SK-N-SH (cell line): ENCODE results near the gene MSANTD3. TPM values are rescaled to one million over a fixed set of nuclear protein-coding genes. Genes with fewer than 3 reads are reported as not detected.
A peak's percentile ranks its signal among the peaks of the same experiment; 100 is the strongest.

Experiments used
- CTCF ChIA-PET: fragments of 300-600, 350-600 bp; formaldehyde crosslinking; extraction: SDS; loops from one replicate; lab custom pipeline; 2021; lab: Yijun Ruan, JAX
- POLR2A ChIA-PET: fragments of 350-600 bp; sonication (Branson Sonifier 250); formaldehyde crosslinking; extraction: SDS; loops from one replicate; lab custom pipeline; 2020; ENCODE audit warnings: antibody characterized with exemption, inconsistent platforms; lab: Yijun Ruan, JAX
- DNase-seq: peaks from one replicate; pipeline ENCODE4 v3.0.0; 2012
- H2AFZ ChIP-seq: fragments of 200-600 bp; sonication (generic); 2 replicates; pipeline ENCODE4 v1.8.1; 2016; ENCODE audit warnings: antibody characterized with exemption, mild to moderate bottlenecking, low read depth
- H3F3A ChIP-seq: fragments of 200-600 bp; sonication (generic); replicated peaks from 2 replicates; pipeline ENCODE3; 2016; ENCODE audit warnings: antibody characterized with exemption, mild to moderate bottlenecking; ENCODE audit not compliant: insufficient read depth
- H3K27ac ChIP-seq, 2 experiments: fragments of 200-500 bp in 1 of 2; fragments of 200-600 bp in 1 of 2; sonication (Bioruptor generic) in 1 of 2; sonication (generic), shearing (Covaris generic) in 1 of 2; 2 replicates each; pipeline versions ENCODE4 v1.5.1 to v1.6.1; 2014 to 2016; ENCODE audit warnings: low read depth in 2 of 2, inconsistent platforms in 1 of 2, low read length in 1 of 2, mild to moderate bottlenecking in 1 of 2, mixed read lengths in 1 of 2
- H3K27me3 ChIP-seq: fragments of 200-600 bp; sonication (generic), shearing (Covaris generic); 2 replicates; pipeline ENCODE4 v1.6.1; 2016; ENCODE audit warnings: mixed run types; ENCODE audit not compliant: insufficient read depth
- H3K36me3 ChIP-seq, 2 experiments: fragments of 200-500 bp in 1 of 2; fragments of 200-600 bp in 1 of 2; sonication (Bioruptor generic) in 1 of 2; sonication (generic) in 1 of 2; replicated peaks in 1 of 2; 2 replicates each; pipeline versions ENCODE3 to v1.5.1; 2014 to 2016; ENCODE audit warnings: low read length in 1 of 2, mild to moderate bottlenecking in 1 of 2; ENCODE audit not compliant: insufficient read depth in 2 of 2, control insufficient read depth in 1 of 2
- H3K4me1 ChIP-seq, 2 experiments: fragments of 200-500 bp in 1 of 2; fragments of 200-600 bp in 1 of 2; sonication (Bioruptor generic) in 1 of 2; sonication (generic), shearing (Covaris generic) in 1 of 2; 2 replicates each; pipeline versions ENCODE4 v1.5.1 to v1.6.1; 2014 to 2016; ENCODE audit warnings: low read depth in 1 of 2, low read length in 1 of 2, mixed run types in 1 of 2; ENCODE audit not compliant: insufficient read depth in 2 of 2, control insufficient read depth in 1 of 2
- H3K4me2 ChIP-seq: fragments of 200-600 bp; sonication (generic), shearing (Covaris generic); 2 replicates; pipeline ENCODE4 v1.6.1; 2017; ENCODE audit warnings: mixed run types
- H3K4me3 ChIP-seq, 2 experiments: fragments of 200-500 bp in 1 of 2; fragments of 200-600 bp in 1 of 2; sonication (Bioruptor generic) in 1 of 2; sonication (generic), shearing (Covaris generic) in 1 of 2; 2 replicates each; pipeline versions ENCODE4 v1.5.1 to v1.8.1; 2014 to 2016; ENCODE audit warnings: low read depth in 2 of 2, inconsistent platforms in 1 of 2, low read length in 1 of 2, mild to moderate bottlenecking in 1 of 2, mixed read lengths in 1 of 2, moderate library complexity in 1 of 2
- H3K79me2 ChIP-seq: fragments of 200-600 bp; sonication (generic); 2 replicates; pipeline ENCODE4 v1.8.1; 2017; ENCODE audit warnings: mild to moderate bottlenecking; ENCODE audit not compliant: insufficient read depth
- H3K9ac ChIP-seq: fragments of 200-600 bp; sonication (generic); 2 replicates; pipeline ENCODE4 v1.6.1; 2017; ENCODE audit warnings: mixed run types
- H3K9me2 ChIP-seq: fragments of 200-600 bp; sonication (generic); 2 replicates; pipeline ENCODE4 v1.6.1; 2017; ENCODE audit warnings: mixed run types
- H3K9me3 ChIP-seq: fragments of 200-600 bp; sonication (generic); 2 replicates; pipeline ENCODE4 v1.6.1; 2017; ENCODE audit warnings: mixed run types, mild to moderate bottlenecking, moderate library complexity
- H4K20me1 ChIP-seq: fragments of 200-600 bp; sonication (generic); 2 replicates; pipeline ENCODE4 v1.6.1; 2017; ENCODE audit warnings: mild to moderate bottlenecking, mixed run types; ENCODE audit not compliant: insufficient read depth
- CHD2 ChIP-seq: fragments of 150-350 bp; IDR thresholded peaks from 2 replicates; pipeline ENCODE4 v1.6.1; 2018; ENCODE audit warnings: low read length; ENCODE audit not compliant: partially characterized antibody
- ELF1 ChIP-seq: IDR thresholded peaks from 2 replicates; pipeline ENCODE4 v1.4.0; 2012
- EP300 ChIP-seq, 2 experiments: IDR thresholded peaks; 2 replicates each; pipeline versions ENCODE4 v1.4.0 to v1.6.1; 2012; ENCODE audit warnings: borderline replicate concordance in 1 of 2, low read depth in 1 of 2, low read length in 1 of 2
- EZH2phosphoT487 ChIP-seq: fragments of 200-600 bp; sonication (generic); IDR thresholded peaks from 2 replicates; pipeline ENCODE4 v1.6.1; 2017; ENCODE audit warnings: low read depth, mixed run types, mild to moderate bottlenecking, antibody characterized with exemption, moderate library complexity, borderline replicate concordance
- FOSL2 ChIP-seq: IDR thresholded peaks from 2 replicates; pipeline ENCODE4 v1.4.0; 2012; ENCODE audit warnings: low read depth, mild to moderate bottlenecking, moderate library complexity, borderline replicate concordance
- FOXM1 ChIP-seq: IDR thresholded peaks from 2 replicates; pipeline ENCODE4 v1.4.0; 2012; ENCODE audit warnings: low read depth, mild to moderate bottlenecking
- GABPA ChIP-seq: IDR thresholded peaks from 2 replicates; pipeline ENCODE4 v1.4.0; 2012; ENCODE audit warnings: low read depth, mild to moderate bottlenecking
- GATA2 ChIP-seq: sonication (generic); formaldehyde crosslinking; IDR thresholded peaks from 2 replicates; pipeline ENCODE4 v1.5.0; 2020; ENCODE audit warnings: mild to moderate bottlenecking, missing genetic modification reagents
- MEF2A ChIP-seq: IDR thresholded peaks from 2 replicates; pipeline ENCODE4 v1.4.0; 2012; ENCODE audit warnings: low read depth, borderline replicate concordance
- MXI1 ChIP-seq: IDR thresholded peaks from 2 replicates; pipeline ENCODE4 v1.6.1; 2012; ENCODE audit warnings: mild to moderate bottlenecking, low read depth, low read length, improper control_type of control experiment
- NRF1 ChIP-seq: IDR thresholded peaks from 2 replicates; pipeline ENCODE4 v1.6.1; 2012; ENCODE audit warnings: low read depth, mild to moderate bottlenecking, low read length
- RAD21 ChIP-seq: IDR thresholded peaks from 2 replicates; pipeline ENCODE4 v1.6.1; 2012; ENCODE audit warnings: mild to moderate bottlenecking, low read length
- RCOR1 ChIP-seq: fragments of 150-350 bp; IDR thresholded peaks from 2 replicates; pipeline ENCODE4 v1.6.1; 2017; ENCODE audit warnings: antibody characterized with exemption, low read length
- SIN3A ChIP-seq: IDR thresholded peaks from 2 replicates; pipeline ENCODE4 v1.6.1; 2012; ENCODE audit warnings: low read depth, mild to moderate bottlenecking, low read length, moderate library complexity, borderline replicate concordance
- SMC3 ChIP-seq: IDR thresholded peaks from 2 replicates; pipeline ENCODE4 v1.6.1; 2012; ENCODE audit warnings: low read depth, low read length, improper control_type of control experiment
- TAF1 ChIP-seq: IDR thresholded peaks from 2 replicates; pipeline ENCODE4 v1.6.1; 2012; ENCODE audit warnings: low read depth, mild to moderate bottlenecking, low read length, moderate library complexity, borderline replicate concordance
- TCF12 ChIP-seq: IDR thresholded peaks from 2 replicates; pipeline ENCODE4 v1.4.0; 2012
- TEAD4 ChIP-seq: IDR thresholded peaks from 2 replicates; pipeline ENCODE4 v1.4.0; 2012; ENCODE audit warnings: mild to moderate bottlenecking, borderline replicate concordance; ENCODE audit not compliant: insufficient read depth
- YY1 ChIP-seq: IDR thresholded peaks from 2 replicates; pipeline ENCODE4 v1.4.0; 2012; ENCODE audit warnings: low read depth, mild to moderate bottlenecking
- WGBS: methylation state at CpG from one replicate; pipeline ENCODE4 v1.1.6; 2017; ENCODE audit warnings: low lambda C conversion rate; 5-methylcytosine and 5-hydroxymethylcytosine counted together
- polyA plus RNA-seq, 3 experiments: library from polyadenylated mRNA; depleted of rRNA; stranded (reverse); fragments of >200 nt; gene quantifications; 2 replicates each; pipeline ENCODE4 v1.2.3, GENCODE V29; 2012
- TF ChIP-seq, protein P1 (sequence below): IDR thresholded peaks from 2 replicates; pipeline ENCODE4 v1.4.0; 2012; ENCODE audit warnings: low read depth
- TF ChIP-seq, protein P2 (sequence below): IDR thresholded peaks from 2 replicates; pipeline ENCODE4 v1.4.0; 2012; ENCODE audit warnings: low read depth, borderline replicate concordance
- TF ChIP-seq, protein P3 (sequence below): IDR thresholded peaks from 2 replicates; pipeline ENCODE4 v1.6.1; 2012; ENCODE audit warnings: mild to moderate bottlenecking, low read depth, low read length, moderate library complexity

MSANTD3 gene
- polyA plus RNA-seq, 1 of the 3 experiments (the other 2 are of a cell fraction) = 48.3 TPM

DNA sequence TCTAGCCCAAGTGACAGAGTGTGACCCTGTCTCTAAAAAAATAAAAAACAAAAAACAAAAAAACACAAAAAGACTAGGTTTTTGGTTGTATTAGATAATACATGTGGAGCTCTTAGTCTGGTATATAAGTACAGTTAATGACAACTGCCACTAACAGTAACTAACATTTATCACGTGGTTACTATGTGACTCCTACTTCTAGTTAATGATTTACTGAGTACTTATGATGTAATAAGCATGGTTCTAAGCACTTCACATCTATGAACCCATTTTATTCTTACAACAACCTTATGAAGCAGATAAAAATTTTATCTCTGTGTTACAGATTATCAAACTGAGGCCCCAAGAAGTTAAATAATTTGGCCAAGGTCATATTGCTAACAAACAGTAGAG is 39.9 kb downstream of the MSANTD3 start (continued):
- no peak for TF ChIP-seq EZH2phosphoT487
- TF ChIP-seq TAF1 = no peak
- no peak for TF ChIP-seq CHD2

DNA sequence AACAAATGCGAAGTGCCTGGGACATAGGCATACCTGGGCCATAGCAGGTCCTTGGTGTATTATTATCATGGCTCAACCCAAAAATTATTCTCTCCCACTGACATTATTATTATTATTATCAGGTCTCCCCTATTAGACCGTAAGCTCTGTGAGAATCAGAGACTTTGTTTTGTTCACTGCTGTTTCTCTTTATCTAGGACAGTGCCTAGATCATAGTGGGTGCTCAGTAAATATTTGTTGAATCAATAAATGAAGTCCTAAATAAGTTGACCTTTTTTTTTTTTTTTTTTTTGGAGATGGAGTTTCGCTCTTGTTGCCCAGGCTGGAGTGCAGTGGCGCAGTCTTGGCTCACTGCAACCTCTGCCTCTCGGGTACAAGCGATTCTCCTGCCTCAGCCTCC is 41.1 kb downstream of the MSANTD3 start:
- Histone ChIP-seq H3K9me2 (no peaks in the 10 kb centered on the region), H3K4me1 (peaks cover 0 to 2% of the 10 kb centered on the region in 2 experiments; a peak in 1 of 4 replicates), H3K4me3 (no peak overlapping the region), H2AFZ (no peak overlapping the region), H3K9ac (no peak overlapping the region), H3F3A (peaks cover 9% of the 10 kb centered on the region), H3K4me2 (no peak overlapping the region), H3K9me3 (no peaks in the 10 kb centered on the region), H3K36me3 (no peaks in the 10 kb centered on the region), H4K20me1 (no peaks in the 10 kb centered on the region)
- ChIA-PET CTCF (no interaction called here), POLR2A (no interaction called here)
- WGBS = 97% methylated on average over 6 of the region's 6 CpGs
- TF ChIP-seq NRF1 = no peak
- TF ChIP-seq CHD2 = no peak
- TF ChIP-seq, protein P1, sequence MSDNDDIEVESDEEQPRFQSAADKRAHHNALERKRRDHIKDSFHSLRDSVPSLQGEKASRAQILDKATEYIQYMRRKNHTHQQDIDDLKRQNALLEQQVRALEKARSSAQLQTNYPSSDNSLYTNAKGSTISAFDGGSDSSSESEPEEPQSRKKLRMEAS = no peak
- no peak for TF ChIP-seq FOSL2
- TF ChIP-seq TCF12 = no peak
- TF ChIP-seq, protein P2, sequence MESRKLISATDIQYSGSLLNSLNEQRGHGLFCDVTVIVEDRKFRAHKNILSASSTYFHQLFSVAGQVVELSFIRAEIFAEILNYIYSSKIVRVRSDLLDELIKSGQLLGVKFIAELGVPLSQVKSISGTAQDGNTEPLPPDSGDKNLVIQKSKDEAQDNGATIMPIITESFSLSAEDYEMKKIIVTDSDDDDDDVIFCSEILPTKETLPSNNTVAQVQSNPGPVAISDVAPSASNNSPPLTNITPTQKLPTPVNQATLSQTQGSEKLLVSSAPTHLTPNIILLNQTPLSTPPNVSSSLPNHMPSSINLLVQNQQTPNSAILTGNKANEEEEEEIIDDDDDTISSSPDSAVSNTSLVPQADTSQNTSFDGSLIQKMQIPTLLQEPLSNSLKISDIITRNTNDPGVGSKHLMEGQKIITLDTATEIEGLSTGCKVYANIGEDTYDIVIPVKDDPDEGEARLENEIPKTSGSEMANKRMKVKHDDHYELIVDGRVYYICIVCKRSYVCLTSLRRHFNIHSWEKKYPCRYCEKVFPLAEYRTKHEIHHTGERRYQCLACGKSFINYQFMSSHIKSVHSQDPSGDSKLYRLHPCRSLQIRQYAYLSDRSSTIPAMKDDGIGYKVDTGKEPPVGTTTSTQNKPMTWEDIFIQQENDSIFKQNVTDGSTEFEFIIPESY = no peak
- TF ChIP-seq RCOR1 = no peak
- TF ChIP-seq ELF1 = no peak
- TF ChIP-seq GABPA = no peak
- no peak for TF ChIP-seq RAD21
- TF ChIP-seq TAF1 = no peak
- no peak for TF ChIP-seq TEAD4
- TF ChIP-seq, all 33 proteins: peak for 0
- H3K27me3 ChIP-seq = no peaks in the 10 kb centered on the region
- no peaks in the 10 kb centered on the region for H3K79me2 ChIP-seq
- DNase-seq = no peak
- H3K27ac ChIP-seq = no peak overlapping the region

DNA sequence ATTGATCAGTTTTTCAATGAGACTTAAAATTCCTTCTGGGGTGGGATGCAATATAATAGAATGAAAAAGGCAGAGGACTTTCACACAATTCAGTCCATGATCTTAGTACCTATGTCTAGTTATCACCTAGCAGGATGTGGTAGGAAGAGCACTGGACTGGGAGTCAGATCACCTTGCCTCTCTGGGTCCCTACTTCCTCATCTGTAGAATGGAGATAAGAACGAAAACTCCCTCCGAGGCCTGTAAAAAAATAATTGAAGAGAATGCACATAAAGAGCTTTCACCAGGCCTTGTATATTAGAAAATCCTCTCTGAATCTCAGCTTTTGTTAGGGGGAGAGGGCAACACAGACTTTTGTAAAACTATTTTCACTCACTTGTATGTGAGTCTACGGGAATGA is 45.3 kb downstream of the MSANTD3 start:
- WGBS = 96% methylated on average over 3 of the region's 3 CpGs
- Histone ChIP-seq H3K36me3 (no peaks in the 10 kb centered on the region), H4K20me1 (no peaks in the 10 kb centered on the region), H3K4me2 (peak overlapping the region; percentile 73; the same call in 1 of the 2 replicates), H3K9me2 (no peaks in the 10 kb centered on the region), H3K9me3 (no peaks in the 10 kb centered on the region), H3K27ac (0 out of 4 replicates have a peak overlapping the region, but pooled peaks of 1 of the 2 experiments have one; percentile 11), H3F3A (peaks cover 9% of the 10 kb centered on the region), H3K4me3 (peak overlapping the region; percentile 77 to 82; a peak in 3 of 4 replicates), H3K4me1 (peaks cover 0 to 10% of the 10 kb centered on the region in 2 experiments; a peak in 2 of 4 replicates), H3K79me2 (peaks cover 17% of the 10 kb centered on the region; the same call in 1 of the 2 replicates), H2AFZ (no peak overlapping the region), H3K27me3 (no peaks in the 10 kb centered on the region), H3K9ac (no peak overlapping the region)
- ChIA-PET POLR2A (no interaction called here), CTCF (interaction anchor here (0.6 to 1.5 kb wide), 6 partner anchors 12 to 1241 kb away, joined by 3 to 5 read pairs (median 3); no protein-coding TSS in a partner anchor)
- DNase-seq = no peak
- no peak for TF ChIP-seq MXI1
- TF ChIP-seq, protein P3, sequence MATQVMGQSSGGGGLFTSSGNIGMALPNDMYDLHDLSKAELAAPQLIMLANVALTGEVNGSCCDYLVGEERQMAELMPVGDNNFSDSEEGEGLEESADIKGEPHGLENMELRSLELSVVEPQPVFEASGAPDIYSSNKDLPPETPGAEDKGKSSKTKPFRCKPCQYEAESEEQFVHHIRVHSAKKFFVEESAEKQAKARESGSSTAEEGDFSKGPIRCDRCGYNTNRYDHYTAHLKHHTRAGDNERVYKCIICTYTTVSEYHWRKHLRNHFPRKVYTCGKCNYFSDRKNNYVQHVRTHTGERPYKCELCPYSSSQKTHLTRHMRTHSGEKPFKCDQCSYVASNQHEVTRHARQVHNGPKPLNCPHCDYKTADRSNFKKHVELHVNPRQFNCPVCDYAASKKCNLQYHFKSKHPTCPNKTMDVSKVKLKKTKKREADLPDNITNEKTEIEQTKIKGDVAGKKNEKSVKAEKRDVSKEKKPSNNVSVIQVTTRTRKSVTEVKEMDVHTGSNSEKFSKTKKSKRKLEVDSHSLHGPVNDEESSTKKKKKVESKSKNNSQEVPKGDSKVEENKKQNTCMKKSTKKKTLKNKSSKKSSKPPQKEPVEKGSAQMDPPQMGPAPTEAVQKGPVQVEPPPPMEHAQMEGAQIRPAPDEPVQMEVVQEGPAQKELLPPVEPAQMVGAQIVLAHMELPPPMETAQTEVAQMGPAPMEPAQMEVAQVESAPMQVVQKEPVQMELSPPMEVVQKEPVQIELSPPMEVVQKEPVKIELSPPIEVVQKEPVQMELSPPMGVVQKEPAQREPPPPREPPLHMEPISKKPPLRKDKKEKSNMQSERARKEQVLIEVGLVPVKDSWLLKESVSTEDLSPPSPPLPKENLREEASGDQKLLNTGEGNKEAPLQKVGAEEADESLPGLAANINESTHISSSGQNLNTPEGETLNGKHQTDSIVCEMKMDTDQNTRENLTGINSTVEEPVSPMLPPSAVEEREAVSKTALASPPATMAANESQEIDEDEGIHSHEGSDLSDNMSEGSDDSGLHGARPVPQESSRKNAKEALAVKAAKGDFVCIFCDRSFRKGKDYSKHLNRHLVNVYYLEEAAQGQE = no peak
- TF ChIP-seq FOXM1 = no peak
- no peak for TF ChIP-seq EP300 (IDR thresholded peaks at IDR 0.05; ENCODE audit: borderline replicate concordance in 1 of 2, low read depth in 1 of 2, low read length in 1 of 2)
- TF ChIP-seq RAD21 = no peak
- no peak for TF ChIP-seq SMC3
- no peak for TF ChIP-seq FOSL2
- no peak for TF ChIP-seq RCOR1
- TF ChIP-seq GATA2 (CRISPR knock-in tag) = no peak
- no peak for TF ChIP-seq TEAD4
- no peak for TF ChIP-seq MEF2A
- TF ChIP-seq SIN3A = no peak
- no peak for TF ChIP-seq YY1
